ENCODE data around the gene RAD9A.

The RAD9A gene

DNA sequence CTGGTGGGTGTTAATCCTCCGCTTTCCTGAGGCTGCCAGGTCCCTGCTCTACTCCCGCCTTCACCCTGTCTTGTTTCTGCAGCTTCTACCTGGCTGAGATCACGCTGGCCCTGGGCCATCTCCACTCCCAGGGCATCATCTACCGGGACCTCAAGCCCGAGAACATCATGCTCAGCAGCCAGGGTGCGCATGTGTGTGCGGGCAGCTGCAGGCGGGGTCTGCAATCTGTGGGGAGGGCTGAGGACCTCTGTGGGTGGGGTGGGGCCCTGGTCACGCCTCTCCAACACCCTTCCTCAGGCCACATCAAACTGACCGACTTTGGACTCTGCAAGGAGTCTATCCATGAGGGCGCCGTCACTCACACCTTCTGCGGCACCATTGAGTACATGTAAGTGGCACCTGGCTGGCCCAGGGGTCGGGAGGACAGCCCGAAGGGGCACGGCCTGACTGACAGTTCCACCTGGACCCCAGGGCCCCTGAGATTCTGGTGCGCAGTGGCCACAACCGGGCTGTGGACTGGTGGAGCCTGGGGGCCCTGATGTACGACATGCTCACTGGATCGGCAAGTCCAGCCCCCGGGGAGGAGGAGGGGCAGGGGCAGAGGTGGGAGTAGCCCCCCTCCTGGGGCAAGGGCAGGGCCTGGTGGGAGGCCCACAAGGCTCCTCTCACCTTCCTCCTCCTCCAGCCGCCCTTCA lies 41.0 kb downstream of the RAD9A start:
- DNase-seq, result no peak
- TF ChIP-seq POLR2A (IDR thresholded peaks at IDR 0.05; ENCODE audit: low read length), result no peak
- no peak for TF ChIP-seq GATA1 (IDR thresholded peaks at IDR 0.05; ENCODE audit: low read depth, low read length)

- no peak for DNase-seq
- TF ChIP-seq GATA1 (IDR thresholded peaks at IDR 0.05; ENCODE audit: low read depth, low read length), result no peak
- TF ChIP-seq POLR2A (IDR thresholded peaks at IDR 0.05; ENCODE audit: low read length), result no peak
Measured at GRCh38 chr11:67433536-67434394, 42.0 kb downstream of the RAD9A start.

DNA sequence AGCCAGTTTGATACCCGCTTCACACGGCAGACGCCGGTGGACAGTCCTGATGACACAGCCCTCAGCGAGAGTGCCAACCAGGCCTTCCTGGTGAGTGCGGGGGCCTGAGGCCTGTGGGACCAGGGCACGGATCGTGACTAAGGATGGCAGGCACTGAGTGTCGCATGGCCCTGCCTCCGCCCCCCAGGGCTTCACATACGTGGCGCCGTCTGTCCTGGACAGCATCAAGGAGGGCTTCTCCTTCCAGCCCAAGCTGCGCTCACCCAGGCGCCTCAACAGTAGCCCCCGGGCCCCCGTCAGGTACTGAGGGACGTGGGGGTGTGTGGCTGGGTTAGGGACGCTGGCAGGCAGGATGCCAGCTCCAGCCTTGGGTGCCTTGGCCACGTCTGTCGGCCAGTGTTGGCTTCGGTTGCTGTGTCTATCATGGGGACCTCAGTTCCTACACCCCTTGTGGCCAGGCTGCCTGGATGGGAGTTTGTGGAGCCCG lies 42.7 kb downstream of the RAD9A start:
- no peak for DNase-seq
- TF ChIP-seq POLR2A (IDR thresholded peaks at IDR 0.05; ENCODE audit: low read length), result no peak
- TF ChIP-seq GATA1 (IDR thresholded peaks at IDR 0.05; ENCODE audit: low read depth, low read length), result no peak

DNA sequence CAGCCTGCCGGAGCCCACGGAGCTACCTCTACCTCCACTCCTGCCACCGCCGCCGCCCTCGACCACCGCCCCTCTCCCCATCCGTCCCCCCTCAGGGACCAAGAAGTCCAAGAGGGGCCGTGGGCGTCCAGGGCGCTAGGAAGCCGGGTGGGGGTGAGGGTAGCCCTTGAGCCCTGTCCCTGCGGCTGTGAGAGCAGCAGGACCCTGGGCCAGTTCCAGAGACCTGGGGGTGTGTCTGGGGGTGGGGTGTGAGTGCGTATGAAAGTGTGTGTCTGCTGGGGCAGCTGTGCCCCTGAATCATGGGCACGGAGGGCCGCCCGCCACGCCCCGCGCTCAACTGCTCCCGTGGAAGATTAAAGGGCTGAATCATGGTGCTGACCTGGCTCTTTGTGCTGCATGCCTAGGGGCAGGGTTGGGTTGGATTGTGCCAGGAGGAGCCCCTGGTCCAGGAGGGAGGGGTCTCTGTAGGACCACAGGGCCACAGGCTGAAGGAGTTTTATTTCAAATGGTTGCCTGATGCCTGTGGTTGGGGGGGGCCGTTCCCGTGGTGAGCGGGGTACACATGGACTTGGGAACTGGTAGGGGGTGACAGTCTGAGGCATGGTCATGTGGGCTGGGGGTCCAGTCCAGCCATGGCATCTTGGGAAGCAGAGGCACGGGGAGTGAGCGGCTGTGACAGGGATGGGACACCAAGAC lies 43.4 kb downstream of the RAD9A start:
- no peak for TF ChIP-seq GATA1 (IDR thresholded peaks at IDR 0.05; ENCODE audit: low read depth, low read length)
- no peak for TF ChIP-seq POLR2A (IDR thresholded peaks at IDR 0.05; ENCODE audit: low read length)
- no peak for DNase-seq

- no peak for DNase-seq
- TF ChIP-seq GATA1 (IDR thresholded peaks at IDR 0.05; ENCODE audit: low read depth, low read length) (no peak), POLR2A (IDR thresholded peaks at IDR 0.05; ENCODE audit: low read length) (no peak)
Measured at GRCh38 chr11:67435727-67436458, 44.1 kb downstream of the RAD9A start.

DNA sequence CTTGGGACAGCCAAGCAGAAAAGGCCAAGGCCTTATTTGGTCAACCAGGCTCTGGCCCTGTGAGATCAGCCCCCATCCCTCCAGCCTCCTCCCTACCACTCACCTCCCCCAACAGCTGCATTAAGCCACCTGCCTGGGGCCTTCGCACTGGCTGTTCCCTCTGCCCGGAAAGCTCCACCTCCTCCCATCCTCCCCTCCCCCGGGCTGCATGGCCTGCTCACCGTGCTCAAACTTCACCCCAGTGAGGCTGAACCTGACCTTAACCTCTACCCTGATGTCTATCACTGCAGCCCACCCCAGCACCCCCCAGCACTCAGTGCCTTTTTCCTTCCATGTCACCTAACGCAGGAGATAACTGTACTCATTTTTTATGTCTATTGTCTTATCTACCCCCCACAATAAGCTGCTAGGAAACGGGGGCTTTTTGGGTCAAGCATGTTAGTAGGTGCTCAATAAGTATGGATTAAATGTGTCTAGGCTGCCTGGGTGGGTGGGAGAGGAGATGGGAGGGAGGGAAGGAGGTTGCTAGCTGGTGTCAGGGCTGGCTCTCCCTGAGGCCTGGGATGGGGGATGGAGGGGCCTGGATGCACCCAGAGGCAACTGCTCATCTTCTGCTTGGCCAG lies 44.8 kb downstream of the RAD9A start:
- peak in 1 of 2 experiments; percentile 48 for DNase-seq
- TF ChIP-seq GATA1 (IDR thresholded peaks at IDR 0.05; ENCODE audit: low read depth, low read length) (no peak), POLR2A (IDR thresholded peaks at IDR 0.05; ENCODE audit: low read length) (no peak)

DNA sequence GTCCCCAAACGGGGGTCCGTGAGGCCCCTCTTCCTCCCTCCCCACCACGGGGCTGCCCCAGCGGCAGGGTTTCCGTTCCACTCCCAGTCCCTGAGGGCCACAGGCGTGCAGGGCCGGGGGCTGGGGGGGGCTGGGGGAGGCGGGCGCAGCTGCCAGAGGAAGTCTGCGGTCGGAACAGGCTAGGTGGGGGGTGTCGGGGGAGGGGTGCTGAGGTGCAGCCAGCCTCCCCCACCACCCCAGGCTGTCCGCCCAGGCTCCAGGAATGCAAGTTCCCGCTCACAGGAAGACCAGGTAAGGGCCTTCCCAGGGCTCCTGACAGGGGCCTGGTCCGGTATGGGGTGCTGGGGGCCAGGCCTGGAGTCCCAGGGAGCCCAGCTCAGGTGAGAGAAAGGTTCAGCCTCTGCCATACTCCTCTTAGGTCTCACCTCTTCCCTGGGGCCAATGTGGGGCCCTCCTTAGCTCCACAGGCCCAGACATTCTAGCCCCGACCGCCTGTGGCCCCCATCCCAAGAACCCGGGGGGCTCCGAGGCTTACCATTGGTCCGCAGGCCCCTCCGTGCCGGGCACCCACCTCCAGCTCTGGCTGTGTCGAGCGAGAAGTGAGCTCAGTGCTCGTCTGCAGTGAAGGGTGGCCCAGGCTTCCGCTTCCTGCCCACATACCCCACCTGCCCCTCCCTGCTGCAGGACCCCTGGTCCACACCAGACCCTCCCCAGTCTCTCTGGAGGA lies 45.5 kb downstream of the RAD9A start, which contains the start of gene PTPRCAP:
Gene PTPRCAP (minus strand): TSS at position 601 of the 727 bp plus-strand sequence. CDS start 63 bp downstream, at position 538.
- no peak for DNase-seq

GRCh38 chr11:67437809-67438157 lies 46.0 kb downstream of the RAD9A start:
- DNase-seq, result no peak
- no peak for TF ChIP-seq GATA1 (IDR thresholded peaks at IDR 0.05; ENCODE audit: low read depth, low read length)
- no peak for TF ChIP-seq POLR2A (IDR thresholded peaks at IDR 0.05; ENCODE audit: low read length)

More for the DNA sequence above, 45.5 kb downstream of the RAD9A start, which contains the start of gene PTPRCAP:
- no peak for TF ChIP-seq GATA1 (IDR thresholded peaks at IDR 0.05; ENCODE audit: low read depth, low read length)
- TF ChIP-seq POLR2A (IDR thresholded peaks at IDR 0.05; ENCODE audit: low read length), result no peak

DNA sequence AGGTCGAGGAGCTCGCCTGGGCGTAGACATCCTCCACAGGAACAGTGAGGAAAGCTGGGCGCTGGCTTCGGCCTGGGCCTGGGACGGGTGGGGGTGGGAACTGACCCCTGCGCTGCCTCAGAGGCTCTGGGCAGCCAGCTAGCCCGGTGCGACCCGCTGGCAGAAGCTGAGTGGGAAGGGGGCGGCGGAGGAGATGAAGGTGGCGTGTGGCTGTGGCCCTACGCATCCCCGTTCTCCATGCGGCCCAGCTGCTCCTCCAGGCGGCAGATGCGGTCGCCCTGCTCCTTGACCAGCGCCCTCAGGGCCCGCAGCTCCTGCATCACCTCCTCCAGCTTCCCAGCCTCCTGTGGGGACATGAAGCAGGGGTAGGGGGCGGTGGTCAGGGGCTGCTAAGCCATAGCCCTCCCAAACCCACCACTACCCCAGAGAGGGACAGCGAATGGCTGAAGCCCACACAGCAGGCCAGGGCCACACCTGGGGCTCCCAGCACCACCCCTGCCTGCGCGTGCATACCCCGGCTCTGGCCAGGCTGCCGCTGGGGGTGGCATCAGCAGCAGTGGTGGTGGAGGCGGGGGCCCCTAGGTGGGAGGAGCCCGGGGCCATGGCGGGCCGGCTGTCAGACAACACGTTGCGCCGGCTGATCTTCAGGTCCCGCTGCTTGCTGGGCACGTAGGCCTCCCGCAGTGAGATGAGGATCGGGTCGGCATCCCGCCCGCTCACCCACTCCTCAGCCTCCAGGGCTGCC lies 46.5 kb downstream of the RAD9A start:
- DNase-seq, result no peak
- TF ChIP-seq GATA1 (IDR thresholded peaks at IDR 0.05; ENCODE audit: low read depth, low read length) (no peak), POLR2A (IDR thresholded peaks at IDR 0.05; ENCODE audit: low read length) (no peak)

DNA sequence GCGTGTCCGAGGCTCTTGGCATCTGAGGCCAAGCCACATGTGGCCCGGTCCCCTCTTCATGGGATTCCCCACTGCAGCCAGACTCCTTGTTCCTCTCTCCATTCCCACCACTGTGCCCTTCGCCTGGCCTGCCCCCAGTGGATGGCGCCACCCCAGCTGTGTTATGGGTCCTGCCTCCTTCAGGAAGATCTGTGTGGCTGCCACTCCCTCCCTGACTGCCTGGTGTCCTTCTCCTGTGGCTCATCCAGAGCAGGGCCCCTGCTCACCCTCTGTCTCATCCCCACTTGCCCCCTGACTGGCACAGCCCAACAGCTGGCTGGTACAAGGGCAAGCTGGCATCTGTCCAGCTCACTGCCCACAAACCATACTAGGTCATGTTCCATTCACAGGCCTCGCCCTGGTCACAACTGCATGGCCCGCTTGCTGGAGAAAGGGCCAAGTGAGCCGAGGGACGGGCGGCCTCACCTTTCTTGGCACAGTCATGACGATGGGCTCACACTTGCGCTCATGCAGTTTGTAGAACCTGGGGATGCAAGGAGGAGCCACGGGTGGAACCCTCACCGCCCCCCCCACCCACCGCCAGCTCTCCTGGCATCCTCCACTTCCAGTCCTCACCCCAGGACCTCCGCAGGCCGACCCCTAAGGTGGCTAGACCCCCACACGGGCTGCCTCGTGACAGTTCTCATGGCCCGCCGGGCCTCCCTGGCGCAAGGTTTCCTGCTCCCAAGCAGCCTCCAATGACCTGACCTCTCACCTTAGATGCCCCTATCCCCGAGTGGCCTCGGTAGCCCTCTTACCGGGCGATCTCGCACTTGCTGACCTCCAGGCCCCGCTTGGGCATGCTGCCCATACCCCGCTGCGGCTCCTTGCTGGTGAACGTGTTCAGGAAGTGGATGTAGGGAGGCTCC lies 47.8 kb downstream of the RAD9A start:
- DNase-seq, result no peak
- TF ChIP-seq POLR2A (IDR thresholded peaks at IDR 0.05; ENCODE audit: low read length), result peak; percentile 20
- TF ChIP-seq GATA1 (IDR thresholded peaks at IDR 0.05; ENCODE audit: low read depth, low read length), result no peak

All from erythroblast (primary cell).